GM19438 (cell line): ENCODE results near the gene VPS39.

ENCODE experiments used
- ATAC-seq: cut with Tn5 transposase; IDR thresholded peaks from one replicate; pipeline ENCODE4 v1.9.1; 2021; ENCODE audit warnings: low read depth; ENCODE audit not compliant: unreplicated experiment

Gene VPS39

DNA sequence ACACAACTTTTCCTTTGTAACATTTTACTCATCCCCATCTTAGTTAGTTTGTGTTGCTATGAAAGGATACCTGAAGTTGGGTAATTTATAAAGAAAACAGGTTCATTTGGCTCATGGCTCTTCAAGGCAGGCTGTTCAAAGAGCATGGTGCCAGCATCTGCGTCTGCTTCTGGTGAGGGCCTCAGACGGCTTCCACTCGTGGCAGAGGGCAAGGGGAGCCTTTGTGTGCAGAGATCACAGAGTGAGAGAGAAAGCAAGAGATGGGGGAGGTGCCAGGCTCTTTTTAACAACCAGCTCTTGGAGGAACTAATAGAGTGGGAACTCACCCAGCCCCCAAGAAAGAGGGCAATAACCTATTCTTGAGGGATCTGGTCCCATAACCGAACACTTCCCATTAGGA is 74.7 kb downstream of the VPS39 start:
- no peak for ATAC-seq

DNA sequence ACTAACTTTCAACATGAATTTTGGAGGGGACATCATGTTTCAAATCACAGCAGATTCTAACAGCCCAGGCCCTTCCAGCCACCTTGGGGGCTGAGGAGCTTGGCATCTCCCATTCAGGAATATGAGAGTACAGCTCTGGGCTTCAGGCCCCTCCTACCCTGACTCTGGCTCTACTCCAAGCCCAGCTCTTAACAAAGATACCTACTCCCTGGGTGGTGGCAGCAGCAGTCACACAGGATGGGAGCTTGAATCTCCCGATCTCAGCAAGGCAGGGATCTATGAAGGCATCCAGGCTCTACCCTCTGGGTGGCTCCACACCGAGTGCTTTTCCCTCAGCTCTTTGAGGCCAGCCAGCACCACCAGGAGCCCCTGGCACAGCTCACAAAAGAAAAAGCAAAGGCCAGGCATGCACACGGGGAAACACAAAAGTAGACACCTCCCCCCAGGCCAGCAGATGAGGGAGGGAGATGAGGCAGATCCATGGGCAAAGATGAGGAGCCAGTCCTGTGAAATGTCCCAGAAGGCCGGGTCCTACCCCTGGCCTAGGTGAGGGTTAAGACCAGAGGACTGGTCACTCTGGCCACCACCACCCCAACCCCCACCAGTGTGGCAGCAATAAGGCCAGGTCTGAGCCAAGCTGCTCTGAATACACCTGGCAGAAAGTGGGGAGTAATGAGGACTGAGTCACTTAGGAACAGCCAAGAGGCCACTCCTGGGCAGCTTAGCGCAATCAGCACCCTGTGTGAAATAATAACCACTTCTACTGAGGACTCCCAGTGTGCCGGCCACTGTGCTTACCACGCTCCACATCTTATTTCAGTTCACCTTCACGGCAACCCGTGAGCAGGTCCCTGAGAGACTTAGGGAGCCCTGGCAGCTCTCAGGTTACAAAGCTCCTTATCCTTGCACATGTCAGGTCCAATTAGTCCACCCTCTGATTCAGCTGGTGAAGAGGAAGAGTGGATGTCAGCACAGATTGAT is 76.0 kb downstream of the VPS39 start:
- ATAC-seq = no peak

DNA sequence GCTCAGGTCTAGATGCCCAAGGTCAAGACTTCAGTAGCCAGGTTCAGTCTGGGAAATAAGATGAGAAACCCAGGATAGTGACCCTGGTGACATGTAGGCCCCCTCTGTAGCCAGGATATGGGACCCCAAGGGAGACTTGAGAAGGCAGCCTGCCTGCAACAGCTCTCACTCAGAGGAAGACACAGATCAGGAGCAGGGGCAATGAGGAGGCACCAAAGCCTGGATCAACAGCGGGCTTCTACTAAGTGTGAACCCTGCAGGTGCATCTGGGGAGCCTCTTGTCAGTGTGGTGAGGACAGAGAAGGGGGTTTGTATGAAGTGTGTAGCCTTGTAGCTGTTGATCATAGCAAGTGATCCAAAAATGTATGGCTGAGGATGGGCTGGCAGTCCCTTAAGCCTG is 77.1 kb downstream of the VPS39 start:
- no peak for ATAC-seq

DNA sequence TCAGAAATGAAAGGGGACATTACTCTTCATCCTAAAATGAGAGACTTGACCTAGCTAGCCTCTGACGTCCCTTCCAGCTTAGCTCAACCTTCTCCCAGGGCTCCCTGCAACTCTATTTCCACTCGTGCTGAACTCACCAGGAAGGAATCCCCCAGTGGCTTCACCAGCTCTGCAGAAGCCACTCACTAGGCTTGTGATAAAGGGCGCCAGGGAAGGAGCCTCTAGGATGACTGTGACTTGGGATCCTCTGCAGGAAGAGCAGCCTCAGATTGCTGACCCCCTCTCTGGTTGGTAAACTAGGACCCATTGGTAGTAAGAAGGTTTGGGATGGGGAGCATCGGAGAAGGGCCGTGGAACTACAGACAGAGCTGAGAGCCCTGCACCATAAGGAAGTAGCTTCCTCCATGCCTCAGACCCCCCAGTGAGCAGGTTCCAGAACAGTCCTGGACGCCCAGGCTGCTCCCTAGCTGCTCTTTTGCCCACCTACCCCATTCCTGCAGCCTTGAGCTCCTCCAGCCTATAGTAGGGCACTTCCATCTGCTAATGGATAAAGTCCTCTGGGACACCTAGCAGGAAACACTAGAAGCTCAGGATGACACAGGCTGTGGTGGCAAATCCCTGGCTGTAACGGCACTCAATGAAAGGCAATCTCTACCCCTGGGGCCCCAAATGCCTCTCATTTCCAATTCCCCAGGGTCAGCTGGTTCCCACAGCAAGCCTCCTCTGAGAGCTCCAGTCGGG is 77.7 kb downstream of the VPS39 start:
- no peak for ATAC-seq

GRCh38 chr15:42129364-42129763 is 78.7 kb downstream of the VPS39 start:
- ATAC-seq = no peak

DNA sequence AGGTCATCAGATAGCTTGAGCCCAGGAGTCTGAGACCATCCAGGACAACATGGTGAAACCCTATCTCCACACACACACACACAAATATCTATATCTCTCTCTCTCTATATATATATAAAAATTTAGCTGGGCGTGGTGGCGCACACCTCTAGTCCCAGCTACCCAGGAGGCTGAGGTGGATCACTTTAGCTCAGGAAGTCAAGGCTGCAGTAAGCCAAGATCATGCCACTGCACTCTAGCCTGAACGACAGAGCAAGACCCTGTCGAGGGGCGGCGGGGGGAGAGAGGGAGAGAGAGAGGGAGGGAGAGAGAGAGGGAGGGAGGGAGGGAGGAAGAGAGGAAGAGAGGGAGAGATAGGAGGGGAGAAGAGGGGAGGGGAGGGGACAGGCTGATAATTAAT is 79.6 kb downstream of the VPS39 start:
- no peak for ATAC-seq

GRCh38 chr15:42123546-42123945 is 84.6 kb downstream of the VPS39 start:
- no peak for ATAC-seq

GRCh38 chr15:42121682-42122081 is 86.4 kb downstream of the VPS39 start:
- ATAC-seq = no peak

- ATAC-seq = no peak
Measured at GRCh38 chr15:42121021-42121420, 87.1 kb downstream of the VPS39 start.

DNA sequence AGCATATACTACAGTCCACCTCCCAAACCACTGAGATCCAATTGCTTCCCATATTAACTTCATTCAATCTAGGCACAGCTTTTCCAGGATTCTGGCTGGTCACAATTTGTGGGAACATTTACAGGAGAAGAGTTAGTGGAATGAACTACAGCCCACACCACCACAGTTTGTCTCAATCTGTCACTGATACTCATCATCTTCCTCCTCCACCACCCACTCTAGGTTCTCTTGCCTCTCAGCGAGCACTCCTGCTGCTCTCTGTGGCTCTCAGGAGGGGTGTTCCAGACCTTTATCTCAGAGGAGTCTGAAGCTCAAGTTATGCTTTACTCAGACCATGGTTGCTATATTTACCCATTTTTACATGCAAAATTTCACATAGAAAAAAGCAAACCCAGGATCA is 87.8 kb downstream of the VPS39 start:
- no peak for ATAC-seq

DNA sequence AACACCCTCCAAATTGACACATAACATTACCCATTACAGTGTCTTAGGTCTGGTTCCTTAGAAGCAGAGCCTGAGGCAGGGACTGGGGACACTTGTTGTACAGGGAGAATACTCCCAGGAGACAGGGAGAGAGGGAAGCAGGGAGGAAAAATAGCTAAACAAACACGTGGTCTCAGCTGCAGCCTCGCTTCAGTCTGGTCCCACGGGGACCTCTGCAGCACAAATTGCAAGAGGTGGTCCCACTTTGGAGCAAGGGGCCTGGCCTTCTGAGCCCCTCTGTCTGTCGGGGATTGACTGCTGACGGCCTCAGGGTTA is 88.7 kb downstream of the VPS39 start:
- no peak for ATAC-seq

- no peak for ATAC-seq
Measured at GRCh38 chr15:42118650-42119445, 89.3 kb downstream of the VPS39 start.

DNA sequence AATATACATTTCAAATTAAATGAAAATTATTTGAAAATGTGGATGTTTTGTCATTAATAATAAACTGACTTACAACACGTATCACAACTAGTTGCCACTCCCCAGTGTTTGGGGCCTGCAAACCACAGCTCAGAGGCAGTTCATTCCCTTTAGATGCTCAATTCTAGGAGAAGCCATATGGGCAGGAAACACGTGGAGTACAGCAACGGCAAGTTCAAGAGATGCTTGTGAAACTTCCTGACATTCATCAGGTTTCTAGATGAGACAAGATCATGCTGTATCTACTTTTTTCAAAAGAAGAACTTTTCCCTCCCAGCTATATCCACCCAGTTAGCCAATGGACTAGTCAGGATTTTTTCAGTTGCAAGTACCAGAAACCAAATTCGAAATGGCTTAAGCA is 96.2 kb downstream of the VPS39 start:
- no peak for ATAC-seq

DNA sequence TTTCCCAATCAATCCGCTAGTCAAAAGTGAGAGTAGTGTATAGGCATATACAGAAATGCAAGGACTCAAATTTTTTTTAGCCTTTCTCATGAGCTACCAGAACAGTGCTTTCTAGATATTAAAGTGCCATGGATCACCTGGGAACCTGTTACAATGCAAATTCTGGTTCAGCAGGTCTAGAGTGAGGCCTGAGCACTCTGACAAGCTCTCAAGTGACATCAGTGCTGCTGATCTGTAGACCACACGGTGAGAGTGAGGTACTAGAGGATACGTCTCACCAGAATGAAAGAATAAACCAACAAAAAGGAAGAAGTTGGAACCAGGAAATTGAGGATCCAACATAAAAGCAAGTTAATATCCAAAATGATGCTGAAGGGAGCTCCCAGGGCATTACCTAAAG is 97.7 kb downstream of the VPS39 start:
- no peak for ATAC-seq

- ATAC-seq = no peak
Measured at GRCh38 chr15:42108806-42109205, 99.3 kb downstream of the VPS39 start.
